ENCODE results near the gene RECQL.
"Not testable (repeated sequence)": the region's sequence is repeated elsewhere in the genome, so short reads cannot be mapped to it uniquely, and the experiment has no call there.

Gene RECQL

GRCh38 chr12:21475552-21475951, 25.9 kb downstream of the RECQL start:
- peaks cover 40% of the 10 kb centered on the region for H3K4me1 Mint-ChIP-seq (ENCODE audit: low read depth)
- no peak overlapping the region for H3K4me3 Mint-ChIP-seq
- no peak for DNase-seq
- peak overlapping the region; percentile 87 for H3K27ac Mint-ChIP-seq
- H3K27me3 Mint-ChIP-seq: no peaks in the 10 kb centered on the region
- H3K9me3 Mint-ChIP-seq: no peaks in the 10 kb centered on the region
- H3K36me3 Mint-ChIP-seq (ENCODE audit: low read depth): peaks cover 63% of the 10 kb centered on the region

- H3K4me1 Mint-ChIP-seq (ENCODE audit: low read depth): peaks cover 36% of the 10 kb centered on the region
- H3K27ac Mint-ChIP-seq: peak overlapping the region; percentile 44
- H3K4me3 Mint-ChIP-seq: no peak overlapping the region
- no peak for DNase-seq
- H3K9me3 Mint-ChIP-seq: no peaks in the 10 kb centered on the region
- H3K36me3 Mint-ChIP-seq (ENCODE audit: low read depth): peaks cover 89% of the 10 kb centered on the region
- no peaks in the 10 kb centered on the region for H3K27me3 Mint-ChIP-seq
Measured at GRCh38 chr12:21472197-21472823, 29.1 kb downstream of the RECQL start.

GRCh38 chr12:21471294-21471693, 30.1 kb downstream of the RECQL start:
- Mint-ChIP-seq H3K4me3 (no peak overlapping the region), H3K27ac (peak overlapping the region; percentile 24), H3K36me3 (ENCODE audit: low read depth) (peaks cover 90% of the 10 kb centered on the region), H3K9me3 (no peaks in the 10 kb centered on the region), H3K27me3 (no peaks in the 10 kb centered on the region), H3K4me1 (ENCODE audit: low read depth) (peaks cover 33% of the 10 kb centered on the region)
- no peak for DNase-seq

- H3K4me3 Mint-ChIP-seq, H3K27me3 Mint-ChIP-seq, H3K9me3 Mint-ChIP-seq, DNase-seq: not testable (repeated sequence)
- Mint-ChIP-seq H3K4me1 (ENCODE audit: low read depth) (peaks cover 15% of the 10 kb centered on the region), H3K36me3 (ENCODE audit: low read depth) (peaks cover 86% of the 10 kb centered on the region), H3K27ac (peak overlapping the region; percentile 74)
Measured at GRCh38 chr12:21467334-21467733, 34.1 kb downstream of the RECQL start.

- no peak for DNase-seq
- Mint-ChIP-seq H3K4me1 (ENCODE audit: low read depth) (peaks cover 44% of the 10 kb centered on the region), H3K27ac (no peak overlapping the region), H3K27me3 (no peaks in the 10 kb centered on the region), H3K9me3 (no peaks in the 10 kb centered on the region), H3K36me3 (ENCODE audit: low read depth) (peaks cover 82% of the 10 kb centered on the region), H3K4me3 (no peak overlapping the region)
Measured at GRCh38 chr12:21459474-21459873, 42.0 kb downstream of the RECQL start.

GRCh38 chr12:21456291-21456780, 45.1 kb downstream of the RECQL start:
- H3K4me3 Mint-ChIP-seq: peak overlapping the region; percentile 61
- no peaks in the 10 kb centered on the region for H3K9me3 Mint-ChIP-seq
- H3K4me1 Mint-ChIP-seq (ENCODE audit: low read depth): peaks cover 63% of the 10 kb centered on the region
- peak overlapping the region; percentile 96 for H3K27ac Mint-ChIP-seq
- peak; percentile 33 for DNase-seq
- peaks cover 69% of the 10 kb centered on the region for H3K36me3 Mint-ChIP-seq (ENCODE audit: low read depth)
- H3K27me3 Mint-ChIP-seq: no peaks in the 10 kb centered on the region

GRCh38 chr12:21453312-21453852, 48.1 kb downstream of the RECQL start:
- H3K9me3 Mint-ChIP-seq: no peaks in the 10 kb centered on the region
- peak overlapping the region; percentile 86 for H3K27ac Mint-ChIP-seq
- H3K4me1 Mint-ChIP-seq (ENCODE audit: low read depth): peaks cover 62% of the 10 kb centered on the region
- DNase-seq: no peak
- H3K4me3 Mint-ChIP-seq: no peak overlapping the region
- H3K36me3 Mint-ChIP-seq (ENCODE audit: low read depth): peaks cover 68% of the 10 kb centered on the region
- no peaks in the 10 kb centered on the region for H3K27me3 Mint-ChIP-seq

- Mint-ChIP-seq H3K36me3 (ENCODE audit: low read depth) (peaks cover 67% of the 10 kb centered on the region), H3K27ac (peak overlapping the region; percentile 11), H3K4me1 (ENCODE audit: low read depth) (peaks cover 44% of the 10 kb centered on the region), H3K4me3 (no peak overlapping the region), H3K9me3 (no peaks in the 10 kb centered on the region), H3K27me3 (no peaks in the 10 kb centered on the region)
- DNase-seq: no peak
Measured at GRCh38 chr12:21451529-21451928, 49.9 kb downstream of the RECQL start.

- Mint-ChIP-seq H3K4me1 (ENCODE audit: low read depth) (peaks cover 41% of the 10 kb centered on the region), H3K27me3 (no peaks in the 10 kb centered on the region), H3K27ac (peak overlapping the region; percentile 72), H3K36me3 (ENCODE audit: low read depth) (peaks cover 89% of the 10 kb centered on the region), H3K4me3 (no peak overlapping the region), H3K9me3 (no peaks in the 10 kb centered on the region)
- DNase-seq: no peak
Measured at GRCh38 chr12:21444193-21445146, 57.0 kb downstream of the RECQL start.

GRCh38 chr12:21439347-21439746, 62.1 kb downstream of the RECQL start:
- peak overlapping the region; percentile 95 for H3K4me3 Mint-ChIP-seq
- peak overlapping the region; percentile 98 for H3K27ac Mint-ChIP-seq
- DNase-seq: no peak
- H3K36me3 Mint-ChIP-seq (ENCODE audit: low read depth): peaks cover 65% of the 10 kb centered on the region
- peaks cover 57% of the 10 kb centered on the region for H3K4me1 Mint-ChIP-seq (ENCODE audit: low read depth)
- H3K9me3 Mint-ChIP-seq: no peaks in the 10 kb centered on the region
- H3K27me3 Mint-ChIP-seq: no peaks in the 10 kb centered on the region

- no peak for DNase-seq
- Mint-ChIP-seq H3K27me3 (no peaks in the 10 kb centered on the region), H3K9me3 (no peaks in the 10 kb centered on the region), H3K27ac (peak overlapping the region; percentile 98), H3K4me1 (ENCODE audit: low read depth) (peaks cover 52% of the 10 kb centered on the region), H3K4me3 (peak overlapping the region; percentile 95), H3K36me3 (ENCODE audit: low read depth) (peaks cover 59% of the 10 kb centered on the region)
Measured at GRCh38 chr12:21438643-21439042, 62.8 kb downstream of the RECQL start.

GRCh38 chr12:21434699-21435098, 66.7 kb downstream of the RECQL start:
- Mint-ChIP-seq H3K9me3 (no peaks in the 10 kb centered on the region), H3K27ac (no peak overlapping the region), H3K4me3 (no peak overlapping the region), H3K27me3 (no peaks in the 10 kb centered on the region), H3K36me3 (ENCODE audit: low read depth) (peaks cover 23% of the 10 kb centered on the region), H3K4me1 (ENCODE audit: low read depth) (peaks cover 25% of the 10 kb centered on the region)
- DNase-seq: no peak

- no peak for DNase-seq
Measured at GRCh38 chr12:21433525-21433924, 67.9 kb downstream of the RECQL start.

GRCh38 chr12:21429994-21430393, 71.4 kb downstream of the RECQL start:
- DNase-seq: no peak
- no peak overlapping the region for H3K27ac Mint-ChIP-seq
- no peaks in the 10 kb centered on the region for H3K27me3 Mint-ChIP-seq
- H3K4me1 Mint-ChIP-seq (ENCODE audit: low read depth): no peaks in the 10 kb centered on the region
- H3K36me3 Mint-ChIP-seq (ENCODE audit: low read depth): no peaks in the 10 kb centered on the region
- no peaks in the 10 kb centered on the region for H3K9me3 Mint-ChIP-seq
- no peak overlapping the region for H3K4me3 Mint-ChIP-seq

More at GRCh38 chr12:21433525-21433924, 67.9 kb downstream of the RECQL start:
- Mint-ChIP-seq H3K27ac (no peak overlapping the region), H3K36me3 (ENCODE audit: low read depth) (peaks cover 13% of the 10 kb centered on the region), H3K4me1 (ENCODE audit: low read depth) (peaks cover 14% of the 10 kb centered on the region), H3K27me3 (no peaks in the 10 kb centered on the region), H3K9me3 (no peaks in the 10 kb centered on the region), H3K4me3 (no peak overlapping the region)

Measured in activated T-cell treated with anti-CD3 and anti-CD28 coated beads, Interleukin-2, amount 50 U/mL, for 24 hours (primary cell).